ENCODE measurements around the gene AQP11. TPM values are rescaled to one million over a fixed set of nuclear protein-coding genes. Genes with fewer than 3 reads are reported as not detected.

AQP11 gene
- total and polyA plus RNA-seq, 2 experiments from 2014 or later = 3.0 to 5.1 TPM

DNA sequence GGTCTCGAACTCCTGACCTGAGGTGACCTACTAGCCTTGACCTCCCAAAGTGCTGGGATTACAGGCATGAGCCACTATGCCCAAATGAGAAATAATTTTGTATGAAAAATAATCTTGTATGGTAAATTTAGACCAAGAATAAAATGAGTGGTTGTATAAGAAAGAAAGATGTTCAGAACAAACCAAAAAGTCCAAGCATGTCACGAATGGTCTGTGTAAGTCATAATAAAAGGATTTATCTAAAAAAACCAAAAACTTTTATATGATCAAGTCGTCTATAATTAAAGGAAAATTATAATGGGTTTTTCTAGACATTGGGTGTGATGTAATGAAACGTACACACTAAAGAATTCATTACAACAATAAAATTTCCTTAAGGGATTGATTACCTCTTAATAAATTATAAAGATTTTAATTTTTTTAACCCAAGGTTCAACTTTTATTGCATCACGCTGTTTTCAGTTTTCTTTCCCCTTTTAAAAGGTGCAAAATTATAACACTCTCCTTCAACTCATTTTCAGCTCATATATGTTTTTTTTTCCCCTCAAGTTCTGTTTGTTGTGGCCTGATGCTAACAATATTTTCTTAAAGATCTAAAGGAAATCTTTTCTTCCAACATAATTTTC, 8.9 kb upstream of the AQP11 start:
- Histone ChIP-seq H3K9me3 (ENCODE audit: low read depth) (no peaks in the 10 kb centered on the region), H3K27me3 (no peaks in the 10 kb centered on the region), H3K27ac (no peak overlapping the region), H3K4me1 (ENCODE audit: low read depth) (no peaks in the 10 kb centered on the region), H3K36me3 (no peaks in the 10 kb centered on the region), H3K4me3 (no peak overlapping the region)
- TF ChIP-seq, protein P1, sequence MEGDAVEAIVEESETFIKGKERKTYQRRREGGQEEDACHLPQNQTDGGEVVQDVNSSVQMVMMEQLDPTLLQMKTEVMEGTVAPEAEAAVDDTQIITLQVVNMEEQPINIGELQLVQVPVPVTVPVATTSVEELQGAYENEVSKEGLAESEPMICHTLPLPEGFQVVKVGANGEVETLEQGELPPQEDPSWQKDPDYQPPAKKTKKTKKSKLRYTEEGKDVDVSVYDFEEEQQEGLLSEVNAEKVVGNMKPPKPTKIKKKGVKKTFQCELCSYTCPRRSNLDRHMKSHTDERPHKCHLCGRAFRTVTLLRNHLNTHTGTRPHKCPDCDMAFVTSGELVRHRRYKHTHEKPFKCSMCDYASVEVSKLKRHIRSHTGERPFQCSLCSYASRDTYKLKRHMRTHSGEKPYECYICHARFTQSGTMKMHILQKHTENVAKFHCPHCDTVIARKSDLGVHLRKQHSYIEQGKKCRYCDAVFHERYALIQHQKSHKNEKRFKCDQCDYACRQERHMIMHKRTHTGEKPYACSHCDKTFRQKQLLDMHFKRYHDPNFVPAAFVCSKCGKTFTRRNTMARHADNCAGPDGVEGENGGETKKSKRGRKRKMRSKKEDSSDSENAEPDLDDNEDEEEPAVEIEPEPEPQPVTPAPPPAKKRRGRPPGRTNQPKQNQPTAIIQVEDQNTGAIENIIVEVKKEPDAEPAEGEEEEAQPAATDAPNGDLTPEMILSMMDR (IDR thresholded peaks at IDR 0.05; ENCODE audit: low read depth, low read length) = no peak
- peak; percentile 15 to 36 for DNase-seq (ENCODE audit: low read depth in 1 of 2, low spot score in 1 of 2)

DNA sequence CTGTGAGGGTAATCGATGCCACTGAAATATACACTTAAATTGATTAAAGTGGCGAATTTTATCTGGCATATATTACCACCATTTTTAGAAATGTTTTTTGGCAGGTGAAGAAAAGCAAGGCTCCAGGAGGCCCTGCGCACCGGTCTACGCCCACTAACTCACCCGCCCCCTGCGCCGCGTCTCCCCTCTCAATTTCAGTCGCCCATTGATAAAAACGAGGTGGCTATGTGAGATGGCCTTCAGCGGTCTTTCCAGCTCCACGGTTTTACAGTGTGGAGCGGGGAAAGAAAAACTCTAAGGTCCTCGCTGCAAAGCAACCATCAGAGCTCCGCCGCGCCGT, 602 bp upstream of the AQP11 start:
- DNase-seq (ENCODE audit: low read depth in 1 of 2, low spot score in 1 of 2) = no peak
- TF ChIP-seq, protein P1 (IDR thresholded peaks at IDR 0.05; ENCODE audit: low read depth, low read length) = no peak
- Histone ChIP-seq H3K27ac (peak overlapping the region; percentile 85), H3K4me1 (ENCODE audit: low read depth) (peaks cover 6% of the 10 kb centered on the region), H3K36me3 (no peaks in the 10 kb centered on the region), H3K4me3 (peak overlapping the region; percentile 58), H3K27me3 (no peaks in the 10 kb centered on the region), H3K9me3 (ENCODE audit: low read depth) (no peaks in the 10 kb centered on the region)

DNA sequence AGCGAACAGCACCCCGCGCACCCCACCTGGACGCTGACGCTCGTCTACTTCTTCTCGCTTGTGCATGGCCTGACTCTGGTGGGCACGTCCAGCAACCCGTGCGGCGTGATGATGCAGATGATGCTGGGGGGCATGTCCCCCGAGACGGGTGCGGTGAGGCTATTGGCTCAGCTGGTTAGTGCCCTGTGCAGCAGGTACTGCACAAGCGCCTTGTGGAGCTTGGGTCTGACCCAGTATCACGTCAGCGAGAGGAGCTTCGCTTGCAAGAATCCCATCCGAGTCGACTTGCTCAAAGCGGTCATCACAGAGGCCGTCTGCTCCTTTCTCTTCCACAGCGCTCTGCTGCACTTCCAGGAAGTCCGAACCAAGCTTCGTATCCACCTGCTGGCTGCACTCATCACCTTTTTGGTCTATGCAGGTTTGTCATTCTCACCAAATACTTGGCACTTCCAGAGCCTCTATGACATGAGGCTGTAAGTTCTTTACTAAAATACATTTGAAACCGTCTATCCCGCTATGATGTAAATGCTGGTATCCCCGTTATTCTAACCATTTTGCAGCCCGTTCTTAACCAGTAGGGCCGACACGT, 535 bp downstream of the AQP11 start:
- Histone ChIP-seq H3K27ac (no peak overlapping the region), H3K9me3 (ENCODE audit: low read depth) (no peaks in the 10 kb centered on the region), H3K4me1 (ENCODE audit: low read depth) (peaks cover 6% of the 10 kb centered on the region), H3K27me3 (no peaks in the 10 kb centered on the region), H3K36me3 (no peaks in the 10 kb centered on the region), H3K4me3 (peak overlapping the region; percentile 58)
- DNase-seq (ENCODE audit: low read depth in 1 of 2, low spot score in 1 of 2) = peak; percentile 37 to 48
- TF ChIP-seq, protein P1 (IDR thresholded peaks at IDR 0.05; ENCODE audit: low read depth, low read length) = no peak

DNA sequence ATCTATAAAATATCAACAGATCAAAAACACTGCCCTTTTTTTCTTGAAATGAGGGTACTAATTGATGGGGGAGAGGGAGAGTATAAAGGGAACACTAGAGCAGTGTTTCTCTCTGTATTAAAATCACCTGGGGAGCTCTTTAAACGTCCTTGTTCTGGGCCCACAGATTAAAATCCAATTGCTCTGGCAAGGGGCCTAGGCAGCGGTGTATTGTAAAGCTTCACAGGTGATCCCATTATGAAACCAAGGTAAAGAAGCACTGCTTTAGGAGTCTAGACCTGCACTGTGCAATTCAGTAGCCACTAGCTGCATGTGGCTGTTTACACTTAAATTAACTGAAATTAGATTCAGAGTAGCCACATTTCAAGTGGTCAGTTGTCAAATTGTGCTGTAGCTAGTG, 3.0 kb downstream of the AQP11 start:
- no peaks in the 10 kb centered on the region for H3K36me3 ChIP-seq
- TF ChIP-seq, protein P1 (IDR thresholded peaks at IDR 0.05; ENCODE audit: low read depth, low read length) = no peak
- no peak overlapping the region for H3K4me3 ChIP-seq
- H3K9me3 ChIP-seq (ENCODE audit: low read depth) = no peaks in the 10 kb centered on the region
- peaks cover 6% of the 10 kb centered on the region for H3K4me1 ChIP-seq (ENCODE audit: low read depth)
- no peaks in the 10 kb centered on the region for H3K27me3 ChIP-seq
- no peak for DNase-seq (ENCODE audit: low read depth in 1 of 2, low spot score in 1 of 2)
- no peak overlapping the region for H3K27ac ChIP-seq

DNA sequence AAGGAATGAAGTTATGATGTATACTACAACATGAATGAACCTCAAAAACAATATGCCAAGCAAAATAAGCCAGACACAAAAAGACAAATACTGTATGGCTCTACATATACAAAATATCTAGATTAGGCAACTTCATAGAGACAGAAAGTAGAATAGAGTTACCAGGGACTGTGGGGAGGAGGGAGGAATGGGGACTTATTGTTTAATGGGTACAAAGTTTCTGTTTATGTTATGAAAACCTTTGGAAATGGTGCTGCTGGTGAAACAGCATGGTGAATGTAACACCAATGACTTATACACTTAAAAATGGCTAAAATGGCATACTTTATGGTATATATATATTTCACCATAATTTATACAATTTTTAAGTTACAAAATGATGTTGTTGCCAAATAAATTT, 4.1 kb downstream of the AQP11 start:
- H3K4me3 ChIP-seq = no peak overlapping the region
- TF ChIP-seq, protein P1 (IDR thresholded peaks at IDR 0.05; ENCODE audit: low read depth, low read length) = no peak
- H3K4me1 ChIP-seq (ENCODE audit: low read depth) = peaks cover 6% of the 10 kb centered on the region
- no peak for DNase-seq (ENCODE audit: low read depth in 1 of 2, low spot score in 1 of 2)
- H3K36me3 ChIP-seq = no peaks in the 10 kb centered on the region
- H3K9me3 ChIP-seq (ENCODE audit: low read depth) = no peaks in the 10 kb centered on the region
- H3K27me3 ChIP-seq = no peaks in the 10 kb centered on the region
- no peak overlapping the region for H3K27ac ChIP-seq

Data from cardiac muscle cell (in vitro differentiated cells and primary cell).